HCT116 (cell line): Measurements from ENCODE around the gene PRKN. TPM values are rescaled to one million over a fixed set of nuclear protein-coding genes. Genes with fewer than 3 reads are reported as not detected.

ENCODE experiments used
- ATAC-seq: fragments of 200-7000 bp; cut with Tn5 transposase; 2 replicates; pipeline ENCODE4 v1.9.1; 2020; ENCODE audit warnings: mild to moderate bottlenecking, moderate library complexity
- BruUV-seq: library from RNA; stranded (reverse); fragments of 400-500 nt; replicated peaks from 2 replicates; lab custom pipeline; 2021; lab: Mats Ljungman, UMichigan
- CTCF ChIA-PET: fragments of 300-600 bp; sonication (Branson Sonifier 250); formaldehyde crosslinking; loops from one replicate; lab custom pipeline; 2021; ENCODE audit warnings: antibody characterized with exemption; lab: Charles Lee
- POLR2A ChIA-PET: fragments of 300-600, 350-600 bp; sonication (Branson Sonifier 250); formaldehyde crosslinking; loops from one replicate; lab custom pipeline; 2021; ENCODE audit warnings: antibody characterized with exemption; lab: Charles Lee
- RAD21 ChIA-PET, 2 experiments: fragments of 300-600 bp; sonication (Branson Sonifier 250); formaldehyde crosslinking; loops; one replicate each; lab custom pipeline; 2023; ENCODE audit warnings: low total read pairs in 2 of 2; ENCODE audit not compliant: uncharacterized antibody in 2 of 2, unreplicated experiment in 2 of 2, low non-redundant PET in 1 of 2; lab: Charles Lee
- DNase-seq: peaks from one replicate; pipeline ENCODE4 v3.0.0-alpha.2; 2010; ENCODE audit warnings: low read depth, low spot score
- H2AFZ ChIP-seq: fragments of 200-600 bp; shearing (Covaris generic), sonication (generic); 2 replicates; pipeline ENCODE4 v1.6.1; 2017; ENCODE audit warnings: low read depth, mixed run types, mixed read lengths, antibody characterized with exemption, low read length; ENCODE audit not compliant: poor library complexity, severe bottlenecking
- H3K27ac ChIP-seq: 2 replicates; pipeline ENCODE4 v1.5.1; 2012; ENCODE audit warnings: low read depth, low read length
- H3K27me3 ChIP-seq: fragments of 200-600 bp; sonication (generic); 2 replicates; pipeline ENCODE4 v1.6.1; 2016; ENCODE audit warnings: mixed run types, low read length, mixed read lengths; ENCODE audit not compliant: insufficient read depth
- H3K36me3 ChIP-seq, 2 experiments: fragments of 200-500 bp in 1 of 2; fragments of 200-600 bp in 1 of 2; sonication (Bioruptor generic) in 1 of 2; sonication (generic) in 1 of 2; 2 replicates each; pipeline versions ENCODE4 v1.5.1 to v1.6.1; 2014 to 2016; ENCODE audit warnings: low read length in 2 of 2, inconsistent platforms in 1 of 2, mixed read lengths in 1 of 2, mixed run types in 1 of 2; ENCODE audit not compliant: insufficient read depth in 2 of 2, control insufficient read depth in 1 of 2
- H3K4me1 ChIP-seq, 2 experiments: fragments of 200-600 bp in 1 of 2; sonication (generic) in 1 of 2; 2 replicates each; pipeline versions ENCODE4 v1.5.1 to v1.6.1; 2012 to 2017; ENCODE audit warnings: low read length in 2 of 2, inconsistent platforms in 1 of 2, mild to moderate bottlenecking in 1 of 2, mixed read lengths in 1 of 2, mixed run types in 1 of 2, moderate library complexity in 1 of 2; ENCODE audit not compliant: insufficient read depth in 2 of 2, control insufficient read depth in 1 of 2
- H3K4me2 ChIP-seq: fragments of 200-600 bp; sonication (generic); 2 replicates; pipeline ENCODE4 v1.6.1; 2017; ENCODE audit warnings: mixed run types, low read length, mixed read lengths
- H3K4me3 ChIP-seq, 2 experiments: fragments of 200-600 bp in 1 of 2; sonication (generic) in 1 of 2; replicated peaks in 1 of 2; 2 replicates each; pipeline ENCODE4 v1.5.1; 2011 to 2016; ENCODE audit warnings: low read length in 2 of 2, control low read depth in 1 of 2, low read depth in 1 of 2, mild to moderate bottlenecking in 1 of 2, mixed read lengths in 1 of 2, mixed run types in 1 of 2
- H3K79me2 ChIP-seq: fragments of 200-600 bp; sonication (generic); 2 replicates; pipeline ENCODE4 v1.6.1; 2017; ENCODE audit warnings: mild to moderate bottlenecking, mixed run types, low read length, moderate library complexity, mixed read lengths; ENCODE audit not compliant: insufficient read depth
- H3K9ac ChIP-seq: fragments of 200-600 bp; sonication (generic); 2 replicates; pipeline ENCODE4 v1.6.1; 2016; ENCODE audit warnings: low read length, mixed read lengths
- H3K9me2 ChIP-seq: fragments of 200-600 bp; sonication (generic), shearing (Covaris generic); 2 replicates; pipeline ENCODE4 v1.6.1; 2017; ENCODE audit warnings: mixed run types, mild to moderate bottlenecking, moderate library complexity; ENCODE audit not compliant: insufficient read depth
- H3K9me3 ChIP-seq, 2 experiments: fragments of 200-500 bp in 1 of 2; fragments of 200-600 bp in 1 of 2; sonication (Bioruptor generic) in 1 of 2; sonication (generic) in 1 of 2; 2 replicates each; pipeline ENCODE4 v1.6.1; 2014 to 2017; ENCODE audit warnings: low read length in 2 of 2, mixed read lengths in 2 of 2, inconsistent platforms in 1 of 2, low read depth in 1 of 2, mild to moderate bottlenecking in 1 of 2, mixed run types in 1 of 2, moderate library complexity in 1 of 2; ENCODE audit not compliant: control insufficient read depth in 1 of 2, insufficient read depth in 1 of 2
- H4K20me1 ChIP-seq: fragments of 200-600 bp; sonication (generic), shearing (Covaris generic); 2 replicates; pipeline ENCODE4 v1.6.1; 2017; ENCODE audit warnings: mixed run types, mild to moderate bottlenecking, moderate library complexity; ENCODE audit not compliant: insufficient read depth
- FOSL1 ChIP-seq: IDR thresholded peaks from 2 replicates; pipeline ENCODE4 v1.6.1; 2012; ENCODE audit warnings: low read depth
- JUND ChIP-seq: IDR thresholded peaks from 2 replicates; pipeline ENCODE4 v1.6.1; 2012
- POLR2AphosphoS5 ChIP-seq: IDR thresholded peaks from 2 replicates; pipeline ENCODE4 v1.6.1; 2011; ENCODE audit warnings: mild to moderate bottlenecking, low read depth, low read length, moderate library complexity
- SIN3A ChIP-seq: IDR thresholded peaks from 2 replicates; pipeline ENCODE4 v1.6.1; 2012; ENCODE audit warnings: low read depth
- SP1 ChIP-seq: IDR thresholded peaks from 2 replicates; pipeline ENCODE4 v1.6.1; 2012; ENCODE audit warnings: low read depth
- SRF ChIP-seq: IDR thresholded peaks from 2 replicates; pipeline ENCODE4 v1.6.1; 2012; ENCODE audit warnings: low read depth
- ZBTB33 ChIP-seq: IDR thresholded peaks from 2 replicates; pipeline ENCODE4 v1.6.1; 2011; ENCODE audit warnings: mild to moderate bottlenecking, low read length, moderate library complexity; ENCODE audit not compliant: insufficient replicate concordance; ENCODE audit errors: extremely low read depth
- ZFX ChIP-seq: fragments of 450-650 bp; IDR thresholded peaks from 2 replicates; pipeline ENCODE4 v1.6.1; 2017
- intact Hi-C: fragments of 100-400 bp; cut with micrococcal nuclease; formaldehyde crosslinking; loops from 2 replicates; pipeline ENCODE4 v1.10.0; 2022
- total RNA-seq: library from RNA; stranded (reverse); gene quantifications from one replicate; pipeline ENCODE4 v1.2.1, GENCODE V29; 2021; ENCODE audit not compliant: unreplicated experiment
- TF ChIP-seq, protein P1 (sequence below): IDR thresholded peaks from 2 replicates; pipeline ENCODE4 v1.6.1; 2012; ENCODE audit warnings: low read depth

The PRKN gene
- total RNA-seq, 1 experiment from 2014 or later: 2.6 TPM

- ChIA-PET RAD21 (no interaction called here), CTCF (no interaction called here), POLR2A (no interaction called here)
- ATAC-seq (no peak), DNase-seq (no peak)
- H3K4me3 ChIP-seq: no peak overlapping the region
- no peak overlapping the region for H3K4me2 ChIP-seq
- BruUV-seq: no TSS peak
- no peaks in the 10 kb centered on the region for H3K79me2 ChIP-seq
- H3K9me2 ChIP-seq: no peaks in the 10 kb centered on the region
- no peaks in the 10 kb centered on the region for H3K36me3 ChIP-seq
- no peaks in the 10 kb centered on the region for H3K27me3 ChIP-seq
- H3K9ac ChIP-seq: no peak overlapping the region
- intact Hi-C loops: no loop called here
- no peaks in the 10 kb centered on the region for H3K9me3 ChIP-seq
- no peak for TF ChIP-seq ZFX
- TF ChIP-seq, protein P1, sequence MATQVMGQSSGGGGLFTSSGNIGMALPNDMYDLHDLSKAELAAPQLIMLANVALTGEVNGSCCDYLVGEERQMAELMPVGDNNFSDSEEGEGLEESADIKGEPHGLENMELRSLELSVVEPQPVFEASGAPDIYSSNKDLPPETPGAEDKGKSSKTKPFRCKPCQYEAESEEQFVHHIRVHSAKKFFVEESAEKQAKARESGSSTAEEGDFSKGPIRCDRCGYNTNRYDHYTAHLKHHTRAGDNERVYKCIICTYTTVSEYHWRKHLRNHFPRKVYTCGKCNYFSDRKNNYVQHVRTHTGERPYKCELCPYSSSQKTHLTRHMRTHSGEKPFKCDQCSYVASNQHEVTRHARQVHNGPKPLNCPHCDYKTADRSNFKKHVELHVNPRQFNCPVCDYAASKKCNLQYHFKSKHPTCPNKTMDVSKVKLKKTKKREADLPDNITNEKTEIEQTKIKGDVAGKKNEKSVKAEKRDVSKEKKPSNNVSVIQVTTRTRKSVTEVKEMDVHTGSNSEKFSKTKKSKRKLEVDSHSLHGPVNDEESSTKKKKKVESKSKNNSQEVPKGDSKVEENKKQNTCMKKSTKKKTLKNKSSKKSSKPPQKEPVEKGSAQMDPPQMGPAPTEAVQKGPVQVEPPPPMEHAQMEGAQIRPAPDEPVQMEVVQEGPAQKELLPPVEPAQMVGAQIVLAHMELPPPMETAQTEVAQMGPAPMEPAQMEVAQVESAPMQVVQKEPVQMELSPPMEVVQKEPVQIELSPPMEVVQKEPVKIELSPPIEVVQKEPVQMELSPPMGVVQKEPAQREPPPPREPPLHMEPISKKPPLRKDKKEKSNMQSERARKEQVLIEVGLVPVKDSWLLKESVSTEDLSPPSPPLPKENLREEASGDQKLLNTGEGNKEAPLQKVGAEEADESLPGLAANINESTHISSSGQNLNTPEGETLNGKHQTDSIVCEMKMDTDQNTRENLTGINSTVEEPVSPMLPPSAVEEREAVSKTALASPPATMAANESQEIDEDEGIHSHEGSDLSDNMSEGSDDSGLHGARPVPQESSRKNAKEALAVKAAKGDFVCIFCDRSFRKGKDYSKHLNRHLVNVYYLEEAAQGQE: no peak
- TF ChIP-seq SRF: no peak
- no peak for TF ChIP-seq POLR2AphosphoS5
- no peak for TF ChIP-seq SP1
- no peak for TF ChIP-seq FOSL1
- no peak for TF ChIP-seq JUND
- TF ChIP-seq ZBTB33: no peak
- no peak for TF ChIP-seq SIN3A
- no peak overlapping the region for H3K27ac ChIP-seq
- no peak overlapping the region for H2AFZ ChIP-seq
- H3K4me1 ChIP-seq: no peaks in the 10 kb centered on the region
- H4K20me1 ChIP-seq: no peaks in the 10 kb centered on the region
Observed at GRCh38 chr6:161761966-161762365, 965.6 kb downstream of the PRKN start.
